Nephron progenitor cell (in vitro differentiated cells): ENCODE measurements around the gene ZFYVE27.

ENCODE experiments used
- DNase-seq: peaks from one replicate; pipeline ENCODE4 v3.0.0; 2021
- H3K27ac Mint-ChIP-seq: 2 replicates; pipeline ENCODE4 v1.8.0; 2021; ENCODE audit warnings: mild to moderate bottlenecking, moderate library complexity, mixed read lengths
- H3K27me3 Mint-ChIP-seq: 2 replicates; pipeline ENCODE4 v1.8.0; 2021; ENCODE audit warnings: mild to moderate bottlenecking, low read depth, mixed read lengths; ENCODE audit not compliant: poor library complexity
- H3K36me3 Mint-ChIP-seq: 2 replicates; pipeline ENCODE4 v1.8.0; 2021; ENCODE audit warnings: low read depth, mixed read lengths
- H3K4me1 Mint-ChIP-seq: 2 replicates; pipeline ENCODE4 v1.8.0; 2021; ENCODE audit warnings: mixed read lengths
- H3K4me3 Mint-ChIP-seq: 2 replicates; pipeline ENCODE4 v1.8.0; 2021; ENCODE audit warnings: mild to moderate bottlenecking, moderate library complexity, mixed read lengths
- H3K9me3 Mint-ChIP-seq: 2 replicates; pipeline ENCODE4 v1.8.0; 2021; ENCODE audit warnings: mild to moderate bottlenecking, moderate library complexity, mixed read lengths
- CTCF ChIP-seq: fragments of 200-600 bp; sonication (generic); IDR thresholded peaks from 2 replicates; pipeline ENCODE4 v1.5.0; 2021; ENCODE audit warnings: antibody characterized with exemption

Gene ZFYVE27

GRCh38 chr10:97779492-97779891, 42.6 kb downstream of the ZFYVE27 start:
- DNase-seq = no peak
- no peak for TF ChIP-seq CTCF
- Mint-ChIP-seq H3K4me1 (peaks cover 22% of the 10 kb centered on the region), H3K36me3 (no peaks in the 10 kb centered on the region), H3K27ac (no peak overlapping the region), H3K4me3 (no peak overlapping the region), H3K9me3 (no peaks in the 10 kb centered on the region), H3K27me3 (peaks cover 24% of the 10 kb centered on the region)

- no peak overlapping the region for H3K27ac Mint-ChIP-seq
- TF ChIP-seq CTCF = no peak
- peaks cover 19% of the 10 kb centered on the region for H3K27me3 Mint-ChIP-seq
- no peak for DNase-seq
- H3K9me3 Mint-ChIP-seq = no peaks in the 10 kb centered on the region
- H3K4me3 Mint-ChIP-seq = no peak overlapping the region
- no peaks in the 10 kb centered on the region for H3K36me3 Mint-ChIP-seq
- H3K4me1 Mint-ChIP-seq = peaks cover 22% of the 10 kb centered on the region
Observed at GRCh38 chr10:97779975-97780374, 43.0 kb downstream of the ZFYVE27 start.

- no peak for DNase-seq
- no peaks in the 10 kb centered on the region for H3K9me3 Mint-ChIP-seq
- H3K27ac Mint-ChIP-seq = no peak overlapping the region
- TF ChIP-seq CTCF = no peak
- H3K27me3 Mint-ChIP-seq = peaks cover 15% of the 10 kb centered on the region
- H3K4me1 Mint-ChIP-seq = peaks cover 22% of the 10 kb centered on the region
- no peak overlapping the region for H3K4me3 Mint-ChIP-seq
- H3K36me3 Mint-ChIP-seq = no peaks in the 10 kb centered on the region
Observed at GRCh38 chr10:97780841-97781617, 44.1 kb downstream of the ZFYVE27 start.

- Mint-ChIP-seq H3K4me3 (no peak overlapping the region), H3K27ac (no peak overlapping the region), H3K27me3 (peaks cover 15% of the 10 kb centered on the region), H3K9me3 (no peaks in the 10 kb centered on the region), H3K36me3 (no peaks in the 10 kb centered on the region), H3K4me1 (peaks cover 22% of the 10 kb centered on the region)
- DNase-seq = no peak
- no peak for TF ChIP-seq CTCF
Observed at GRCh38 chr10:97781618-97782331, 44.8 kb downstream of the ZFYVE27 start.

GRCh38 chr10:97782455-97783228, 45.7 kb downstream of the ZFYVE27 start:
- no peak for DNase-seq
- TF ChIP-seq CTCF = no peak
- Mint-ChIP-seq H3K27me3 (peaks cover 16% of the 10 kb centered on the region), H3K9me3 (no peaks in the 10 kb centered on the region), H3K27ac (no peak overlapping the region), H3K4me1 (peaks cover 22% of the 10 kb centered on the region), H3K36me3 (no peaks in the 10 kb centered on the region), H3K4me3 (no peak overlapping the region)
